Stimulated activated CD8-positive, alpha-beta memory T cell treated with anti-CD3 and anti-CD28 coated beads, Interleukin-4, amount 100 ng/mL, for 24 hours (primary cell): ENCODE results near the gene SNTG2.
"Not testable (repeated sequence)": the region's sequence is repeated elsewhere in the genome, so short reads cannot be mapped to it uniquely, and the experiment has no call there.

Experiments
- DNase-seq: peaks from one replicate; pipeline ENCODE4 v3.0.0-alpha.2; 2020; ENCODE audit warnings: low read depth

Gene SNTG2

GRCh38 chr2:950080-950966 lies at the start of gene SNTG2:
TSS of gene SNTG2 (plus strand) at chr2:950849. CDS start at chr2:950997, 148 bp downstream.
- peak; percentile 53 for DNase-seq

- DNase-seq: no peak
Observed at GRCh38 chr2:902584-902983, 48.1 kb upstream of the SNTG2 start.

GRCh38 chr2:903223-903900 lies 47.3 kb upstream of the SNTG2 start:
- no peak for DNase-seq

- DNase-seq: no peak
Observed at GRCh38 chr2:904246-905024, 46.2 kb upstream of the SNTG2 start.

- DNase-seq: no peak
Observed at GRCh38 chr2:905091-905832, 45.4 kb upstream of the SNTG2 start.

GRCh38 chr2:905833-906140 lies 44.9 kb upstream of the SNTG2 start:
- DNase-seq: no peak

DNA sequence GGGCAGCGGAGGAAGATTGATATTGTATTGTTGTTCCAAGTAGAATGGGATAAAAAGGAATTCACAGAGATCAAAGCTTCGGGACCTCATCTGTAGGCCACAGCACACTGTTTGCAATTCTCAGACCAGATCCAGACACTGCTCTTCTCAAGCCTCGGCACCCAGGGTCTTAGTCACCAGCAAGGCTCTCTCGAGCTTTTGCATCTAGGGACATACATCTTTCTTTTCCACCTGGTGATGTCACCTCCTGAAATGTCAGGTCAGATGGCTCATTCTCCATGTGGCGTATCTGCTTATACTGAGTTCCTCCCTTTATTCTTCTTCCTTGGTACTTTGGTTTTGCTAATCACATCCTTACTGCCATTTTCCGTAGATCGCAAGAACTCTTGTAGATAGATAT lies 42.9 kb upstream of the SNTG2 start:
- no peak for DNase-seq

DNA sequence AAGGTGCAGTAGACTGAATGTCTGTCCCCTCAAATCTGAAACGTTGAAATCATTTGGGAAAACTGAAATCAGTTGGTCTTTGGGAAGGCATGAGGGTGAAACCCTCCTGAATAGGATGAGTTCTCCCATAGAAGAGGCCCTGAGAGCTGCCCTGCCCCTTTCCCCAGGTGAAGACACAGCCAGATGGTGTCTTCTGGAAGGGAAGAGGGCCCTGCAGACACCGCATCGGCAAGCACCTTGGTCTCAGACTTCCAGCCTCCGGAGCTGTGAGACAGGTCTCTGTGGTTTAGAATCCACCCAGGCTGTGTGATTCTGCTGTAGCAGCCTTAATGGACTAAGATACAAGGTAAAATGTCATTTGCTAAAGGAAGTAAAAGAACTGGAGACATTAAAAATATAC lies 42.1 kb upstream of the SNTG2 start:
- no peak for DNase-seq

DNA sequence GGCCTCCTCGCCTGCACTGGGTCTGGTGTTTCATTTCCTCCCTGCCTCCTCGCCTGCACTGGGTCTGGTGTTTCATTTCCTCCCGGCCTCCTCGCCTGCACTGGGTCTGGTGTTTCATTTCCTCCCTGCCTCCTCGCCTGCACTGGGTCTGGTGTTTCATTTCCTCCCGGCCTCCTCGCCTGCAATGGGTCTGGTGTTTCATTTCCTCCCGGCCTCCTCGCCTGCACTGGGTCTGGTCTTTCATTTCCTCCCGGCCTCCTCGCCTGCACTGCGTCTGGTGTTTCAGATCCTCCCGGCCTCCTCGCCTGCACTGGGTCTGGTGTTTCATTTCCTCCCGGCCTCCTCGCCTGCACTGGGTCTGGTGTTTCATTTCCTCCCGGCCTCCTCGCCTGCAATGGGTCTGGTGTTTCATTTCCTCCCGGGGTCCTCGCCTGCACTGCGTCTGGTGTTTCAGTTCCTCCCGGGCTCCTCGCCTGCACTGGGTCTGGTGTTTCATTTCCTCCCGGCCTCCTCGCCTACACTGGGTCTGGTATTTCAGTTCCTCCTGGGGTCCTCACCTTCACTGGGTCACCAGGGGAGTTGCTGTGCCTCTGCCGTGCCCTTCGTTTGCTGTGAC lies 40.8 kb upstream of the SNTG2 start:
- not testable (repeated sequence) for DNase-seq

DNA sequence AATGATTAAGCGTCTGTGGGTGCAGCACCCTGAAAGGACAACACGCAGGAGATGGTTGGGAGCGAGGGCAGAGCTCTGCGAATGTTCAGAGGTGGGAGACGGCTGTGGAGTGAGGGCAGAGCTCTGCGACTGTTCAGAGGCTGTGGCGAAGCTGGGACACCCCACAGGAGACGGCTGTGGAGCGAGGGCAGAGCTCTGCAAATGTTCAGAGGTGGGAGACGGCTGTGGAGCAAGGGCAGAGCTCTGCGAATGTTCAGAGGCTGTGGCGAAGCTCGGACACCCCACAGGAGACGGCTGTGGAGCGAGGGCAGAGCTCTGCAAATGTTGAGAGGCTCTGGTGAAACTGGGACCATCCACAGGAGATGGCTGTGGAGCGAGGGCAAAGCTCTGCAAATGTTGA lies 40.0 kb upstream of the SNTG2 start:
- no peak for DNase-seq

DNA sequence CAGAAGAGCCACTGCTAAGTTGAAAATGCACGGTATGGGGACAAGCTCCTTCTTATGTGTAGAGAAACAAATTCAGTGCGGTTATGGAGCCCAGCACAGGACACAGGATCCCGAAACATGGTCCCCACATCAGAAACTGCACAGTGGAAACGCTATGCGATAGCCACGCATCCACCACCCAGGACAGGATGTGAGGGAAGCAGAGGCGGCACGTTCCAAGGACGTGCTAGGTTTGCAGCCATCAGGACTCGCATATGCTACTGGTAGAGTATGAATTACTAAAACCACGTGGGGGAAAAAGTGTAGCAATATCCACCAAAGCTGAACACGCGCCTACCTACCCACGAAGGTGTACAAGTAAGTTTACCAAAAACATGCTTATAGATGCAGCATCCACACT lies 34.7 kb upstream of the SNTG2 start:
- DNase-seq: no peak

- no peak for DNase-seq
Observed at GRCh38 chr2:916935-917334, 33.7 kb upstream of the SNTG2 start.

DNA sequence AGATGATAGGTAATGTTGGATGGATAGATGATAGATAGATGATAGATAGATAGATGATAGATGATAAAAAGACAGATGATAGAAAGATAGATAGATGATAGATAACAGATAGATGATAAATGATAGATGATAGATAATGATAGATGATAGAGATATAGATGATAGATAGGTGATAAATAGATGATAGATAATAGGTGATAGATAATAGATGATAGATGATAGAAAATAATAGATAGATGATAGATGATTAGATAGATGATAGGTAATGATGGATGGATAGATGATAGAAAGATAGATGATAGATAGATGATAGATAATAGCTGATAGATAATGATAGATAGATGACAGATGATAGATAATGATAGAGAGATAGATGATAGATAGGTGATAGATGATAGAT lies 31.0 kb upstream of the SNTG2 start:
- no peak for DNase-seq

GRCh38 chr2:920573-920972 lies 30.1 kb upstream of the SNTG2 start:
- no peak for DNase-seq

- DNase-seq: no peak
Observed at GRCh38 chr2:920999-921398, 29.6 kb upstream of the SNTG2 start.

GRCh38 chr2:922185-922584 lies 28.5 kb upstream of the SNTG2 start:
- no peak for DNase-seq

DNA sequence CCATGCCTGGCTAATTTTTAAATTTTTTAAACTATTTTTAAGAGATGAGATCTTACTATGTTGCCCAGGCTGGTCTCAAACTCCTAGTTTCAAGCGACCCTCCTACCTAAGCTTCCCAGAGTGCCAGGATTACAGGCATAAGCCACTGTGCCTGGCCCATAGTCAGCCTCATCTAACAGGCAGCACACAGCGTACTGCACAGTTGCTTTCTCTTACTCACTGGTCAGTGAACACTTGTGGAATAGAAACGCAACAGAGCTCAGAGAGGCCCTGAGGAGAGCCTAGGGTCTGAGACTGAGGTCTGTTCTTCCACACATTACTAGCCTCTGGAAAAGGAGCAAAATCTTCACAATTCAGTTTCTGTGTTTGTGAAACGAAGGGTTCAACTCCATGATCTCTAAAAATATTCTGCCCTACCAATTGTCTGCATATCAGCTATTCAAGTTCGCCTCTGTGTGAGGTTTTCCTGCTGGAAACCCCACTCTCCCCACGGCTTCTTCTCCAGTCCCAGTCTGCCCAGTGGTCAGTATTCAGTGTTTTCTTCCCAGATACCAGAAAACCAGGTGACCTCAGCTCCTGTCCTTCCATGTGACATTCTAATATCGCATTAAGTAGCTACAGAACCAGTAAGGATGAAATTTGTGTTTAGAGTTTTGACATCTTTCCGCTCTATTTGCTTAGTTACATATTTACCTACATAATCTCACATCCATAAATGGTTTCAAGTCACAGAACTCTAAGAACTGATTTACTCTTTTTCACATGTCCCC lies 26.6 kb upstream of the SNTG2 start:
- no peak for DNase-seq

DNA sequence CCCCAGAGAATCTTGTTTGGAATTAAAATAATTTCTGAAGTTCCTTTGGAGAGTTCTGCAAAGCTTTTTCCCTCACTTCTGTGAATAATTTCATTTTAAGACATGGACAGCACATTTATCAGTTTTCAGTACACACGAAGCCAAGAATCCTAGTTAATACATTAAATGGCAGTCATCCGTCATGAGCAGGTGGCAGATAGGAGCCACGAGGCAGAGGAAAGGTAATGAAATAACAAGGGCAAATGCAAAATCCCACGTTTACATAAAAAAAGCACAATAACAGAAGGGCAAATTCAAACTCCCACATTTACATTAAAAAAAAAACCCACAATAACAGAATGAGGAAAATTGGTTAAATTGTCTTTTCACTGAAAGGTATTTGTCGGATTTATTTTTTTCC lies 25.9 kb upstream of the SNTG2 start:
- DNase-seq: no peak

- no peak for DNase-seq
Observed at GRCh38 chr2:925309-925708, 25.3 kb upstream of the SNTG2 start.

- DNase-seq: no peak
Observed at GRCh38 chr2:925711-926110, 24.9 kb upstream of the SNTG2 start.

DNA sequence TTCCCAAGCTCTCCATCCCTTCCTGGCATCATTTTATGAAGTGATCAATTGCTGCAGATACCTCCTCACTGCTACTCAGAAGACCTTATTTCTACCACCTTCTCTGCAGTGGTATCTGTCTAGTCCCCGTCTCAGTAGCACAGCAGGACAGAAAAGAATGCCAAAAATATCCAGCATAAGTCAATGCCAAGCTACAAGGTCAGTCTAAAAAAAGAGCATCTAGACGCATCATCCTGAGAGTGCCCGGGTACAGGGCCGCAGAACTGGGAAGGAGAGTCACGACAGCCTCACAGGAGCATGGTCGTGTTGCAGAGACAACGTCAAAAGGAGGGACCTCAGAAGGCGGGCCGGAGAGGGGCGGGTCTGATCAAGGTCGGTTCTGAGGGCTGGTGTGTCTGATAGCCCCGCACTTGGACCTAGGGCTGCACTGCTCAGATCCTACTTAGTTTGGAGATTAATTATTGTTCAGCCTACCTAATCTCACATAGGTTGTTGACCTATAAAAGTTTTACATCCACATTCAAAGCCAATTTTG lies 24.3 kb upstream of the SNTG2 start:
- DNase-seq: no peak
